Mesothelial cell of epicardium (in vitro differentiated cells): ENCODE data around the gene MGRN1. TPM values are rescaled to one million over a fixed set of nuclear protein-coding genes. Genes with fewer than 3 reads are reported as not detected.

Experiments used
- DNase-seq, 2 experiments: peaks; one replicate each; pipeline ENCODE4 v3.0.0; 2021; ENCODE audit warnings: low spot score in 2 of 2; ENCODE audit not compliant: unreplicated experiment in 2 of 2
- H3K27ac Mint-ChIP-seq: 2 replicates; pipeline ENCODE4 v1.8.0; 2021; ENCODE audit warnings: mixed read lengths
- H3K27me3 Mint-ChIP-seq: 2 replicates; pipeline ENCODE4 v1.8.0; 2021; ENCODE audit warnings: low read depth, mixed read lengths
- H3K36me3 Mint-ChIP-seq: 2 replicates; pipeline ENCODE4 v1.8.0; 2021; ENCODE audit warnings: mixed read lengths
- H3K4me1 Mint-ChIP-seq: 2 replicates; pipeline ENCODE4 v1.8.0; 2021; ENCODE audit warnings: mixed read lengths
- H3K4me3 Mint-ChIP-seq: 2 replicates; pipeline ENCODE4 v1.8.0; 2021; ENCODE audit warnings: mild to moderate bottlenecking, moderate library complexity, mixed read lengths
- H3K9me3 Mint-ChIP-seq: 2 replicates; pipeline ENCODE4 v1.8.0; 2021; ENCODE audit warnings: mixed read lengths
- total RNA-seq: library from RNA; stranded (reverse); gene quantifications from 3 replicates; pipeline ENCODE4 v1.2.1, GENCODE V29; 2021
- TF ChIP-seq, protein P1 (sequence below): fragments of 200-600 bp; sonication (generic); IDR thresholded peaks from one replicate; pipeline ENCODE4 v1.5.0; 2021; ENCODE audit warnings: antibody characterized with exemption; ENCODE audit not compliant: unreplicated experiment

MGRN1 gene
- total RNA-seq, 1 donor from 2014 or later: 110 TPM

DNA sequence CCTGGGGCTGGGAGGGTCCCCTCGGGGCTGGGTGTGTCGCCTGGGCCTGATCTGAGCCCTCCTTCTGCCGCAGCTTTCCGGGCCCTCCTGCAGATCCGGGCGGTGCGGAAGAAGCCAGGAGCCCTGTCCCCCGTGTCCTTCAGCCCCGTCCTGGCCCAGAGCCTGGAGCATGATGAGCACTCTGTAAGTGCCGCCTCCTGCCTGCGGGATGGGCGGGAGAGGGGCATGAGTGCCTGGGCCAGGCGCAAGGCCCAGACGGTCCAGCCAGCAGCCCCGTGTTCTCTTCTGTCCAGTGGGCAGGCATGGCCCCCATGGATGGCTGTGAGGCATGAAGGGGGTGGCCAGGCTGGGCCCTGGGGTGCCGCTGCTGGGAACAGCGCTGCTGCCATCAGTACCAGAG lies 52.8 kb downstream of the MGRN1 start:
- Mint-ChIP-seq H3K4me3 (no peak overlapping the region), H3K27ac (no peak overlapping the region), H3K4me1 (peaks cover 31% of the 10 kb centered on the region), H3K36me3 (peaks cover 7% of the 10 kb centered on the region), H3K9me3 (no peaks in the 10 kb centered on the region), H3K27me3 (no peaks in the 10 kb centered on the region)
- TF ChIP-seq, protein P1, sequence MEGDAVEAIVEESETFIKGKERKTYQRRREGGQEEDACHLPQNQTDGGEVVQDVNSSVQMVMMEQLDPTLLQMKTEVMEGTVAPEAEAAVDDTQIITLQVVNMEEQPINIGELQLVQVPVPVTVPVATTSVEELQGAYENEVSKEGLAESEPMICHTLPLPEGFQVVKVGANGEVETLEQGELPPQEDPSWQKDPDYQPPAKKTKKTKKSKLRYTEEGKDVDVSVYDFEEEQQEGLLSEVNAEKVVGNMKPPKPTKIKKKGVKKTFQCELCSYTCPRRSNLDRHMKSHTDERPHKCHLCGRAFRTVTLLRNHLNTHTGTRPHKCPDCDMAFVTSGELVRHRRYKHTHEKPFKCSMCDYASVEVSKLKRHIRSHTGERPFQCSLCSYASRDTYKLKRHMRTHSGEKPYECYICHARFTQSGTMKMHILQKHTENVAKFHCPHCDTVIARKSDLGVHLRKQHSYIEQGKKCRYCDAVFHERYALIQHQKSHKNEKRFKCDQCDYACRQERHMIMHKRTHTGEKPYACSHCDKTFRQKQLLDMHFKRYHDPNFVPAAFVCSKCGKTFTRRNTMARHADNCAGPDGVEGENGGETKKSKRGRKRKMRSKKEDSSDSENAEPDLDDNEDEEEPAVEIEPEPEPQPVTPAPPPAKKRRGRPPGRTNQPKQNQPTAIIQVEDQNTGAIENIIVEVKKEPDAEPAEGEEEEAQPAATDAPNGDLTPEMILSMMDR: no peak
- DNase-seq: no peak

DNA sequence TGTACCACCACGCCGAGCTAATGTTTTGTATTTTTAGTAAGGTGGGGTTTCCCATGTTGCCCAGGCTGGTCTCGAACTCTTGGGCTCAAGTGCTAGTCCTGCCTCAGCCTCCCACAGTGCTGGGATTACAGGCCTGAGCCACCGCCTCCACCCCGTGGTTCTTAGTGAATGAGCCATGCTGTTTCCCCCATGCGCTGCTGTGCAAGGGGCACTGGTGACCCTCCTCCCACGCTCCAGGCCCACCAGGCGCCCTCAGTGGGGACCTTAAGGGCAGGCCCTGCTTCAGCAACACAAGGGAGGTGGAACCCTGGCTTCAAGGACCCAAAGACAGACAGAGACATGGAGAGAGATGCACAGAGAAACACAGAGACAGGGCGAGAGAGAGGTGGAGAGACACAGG lies 53.4 kb downstream of the MGRN1 start:
- Mint-ChIP-seq H3K4me3 (no peak overlapping the region), H3K27me3 (no peaks in the 10 kb centered on the region), H3K36me3 (peaks cover 7% of the 10 kb centered on the region), H3K4me1 (peaks cover 31% of the 10 kb centered on the region), H3K27ac (peak overlapping the region; percentile 13), H3K9me3 (no peaks in the 10 kb centered on the region)
- no peak for DNase-seq
- TF ChIP-seq, protein P1: no peak

DNA sequence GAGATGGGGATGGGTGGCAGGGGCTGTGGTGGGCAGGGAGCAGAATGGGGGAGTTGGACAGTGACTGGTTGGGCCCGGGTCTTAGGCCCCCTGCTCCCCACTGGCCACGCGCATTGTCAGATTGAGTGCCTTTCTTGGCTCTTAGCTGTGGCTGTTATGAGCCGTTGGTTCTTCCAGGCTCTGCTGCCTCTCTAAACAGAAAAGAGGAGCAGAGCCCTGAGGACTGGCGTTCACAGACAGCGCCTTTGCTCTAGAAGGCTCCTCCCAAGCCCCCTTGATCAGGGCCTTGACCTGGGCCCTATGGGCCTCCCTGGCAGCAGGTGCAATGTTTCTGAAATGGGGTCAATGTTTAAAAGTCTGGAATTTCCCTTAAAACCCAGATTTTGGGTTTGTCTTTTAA lies 54.0 kb downstream of the MGRN1 start:
- H3K27me3 Mint-ChIP-seq: no peaks in the 10 kb centered on the region
- peak overlapping the region; percentile 72 for H3K27ac Mint-ChIP-seq
- H3K4me1 Mint-ChIP-seq: peaks cover 31% of the 10 kb centered on the region
- peaks cover 4% of the 10 kb centered on the region for H3K36me3 Mint-ChIP-seq
- no peaks in the 10 kb centered on the region for H3K9me3 Mint-ChIP-seq
- no peak for DNase-seq
- no peak overlapping the region for H3K4me3 Mint-ChIP-seq
- TF ChIP-seq, protein P1: no peak

DNA sequence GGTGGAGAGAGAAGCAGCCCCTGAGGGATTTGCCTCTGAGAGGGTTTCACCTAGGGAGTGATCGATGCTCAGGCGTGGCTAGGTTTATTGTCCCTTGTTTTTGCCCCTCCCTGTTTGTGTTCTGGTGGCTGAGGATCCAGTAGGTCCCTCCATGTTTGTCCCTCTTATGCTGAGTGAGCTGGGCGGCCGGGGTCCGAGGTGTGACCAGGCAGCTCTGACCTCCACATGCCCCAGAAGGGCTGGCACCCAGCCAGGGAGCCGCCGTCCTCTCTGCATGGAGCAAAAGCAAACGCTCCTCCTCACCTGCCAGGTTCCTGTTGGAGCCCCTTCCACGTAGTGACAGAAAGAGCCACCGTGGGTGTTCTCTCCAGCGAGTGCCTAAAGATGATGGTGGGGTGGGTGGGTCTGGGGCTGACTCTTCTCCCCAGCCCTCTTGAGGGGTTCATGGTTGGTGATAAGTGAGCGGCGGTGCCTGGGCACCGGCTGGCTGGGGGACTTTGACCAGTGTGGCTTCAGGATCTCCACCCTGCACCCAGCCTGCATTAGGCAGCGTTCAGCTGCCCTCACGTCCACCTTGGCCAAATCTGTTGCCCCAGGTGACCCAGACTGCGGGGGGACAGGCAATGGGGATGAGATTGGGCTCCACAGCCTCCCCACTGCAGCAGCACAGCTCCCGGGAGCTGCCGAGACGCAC lies 54.7 kb downstream of the MGRN1 start:
- H3K4me3 Mint-ChIP-seq: peak overlapping the region; percentile 37

DNA sequence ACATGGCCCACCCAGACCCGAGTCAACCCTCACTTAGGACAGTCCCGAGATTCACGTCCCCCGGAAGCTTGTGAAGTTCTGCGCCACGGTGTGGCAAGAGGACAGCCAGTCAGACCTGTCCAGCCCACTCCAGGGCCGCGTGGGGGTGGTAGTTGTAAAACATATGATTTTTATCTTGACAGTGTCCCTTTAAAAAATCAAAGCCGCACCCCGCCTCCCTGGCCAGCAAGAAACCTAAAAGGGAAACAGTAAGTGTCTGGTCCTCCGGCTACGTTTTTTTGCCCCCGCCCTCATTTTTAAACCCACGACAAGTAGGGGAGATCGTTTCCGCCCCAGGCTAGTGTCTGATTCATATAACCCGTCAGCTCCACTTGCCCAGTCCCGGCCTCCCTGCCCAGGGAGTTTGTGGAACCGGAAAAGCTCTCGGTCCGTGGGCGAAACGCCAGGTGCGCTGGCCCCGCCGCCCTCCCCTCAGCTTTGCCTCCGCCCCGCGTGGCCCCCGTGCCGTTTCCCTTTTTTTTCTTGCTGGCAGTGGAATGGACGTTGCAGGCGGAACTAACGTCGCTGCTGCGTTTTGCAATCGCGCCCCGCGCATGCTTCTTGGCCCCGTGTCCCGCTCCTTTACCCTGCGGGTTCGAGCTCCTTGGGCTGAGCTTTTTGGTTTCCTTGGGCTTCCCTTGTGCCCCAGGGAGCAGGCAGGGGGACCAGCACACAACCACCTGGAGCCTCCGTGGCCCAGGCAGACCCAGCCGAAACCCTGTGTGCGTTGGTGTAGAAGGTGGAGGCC lies 55.4 kb downstream of the MGRN1 start:
- TF ChIP-seq, protein P1: no peak
- H3K9me3 Mint-ChIP-seq: no peaks in the 10 kb centered on the region
- H3K36me3 Mint-ChIP-seq: peaks cover 7% of the 10 kb centered on the region
- H3K4me3 Mint-ChIP-seq: peak overlapping the region; percentile 37
- DNase-seq: peak in 1 of 2 experiments; percentile 57
- H3K4me1 Mint-ChIP-seq: peaks cover 31% of the 10 kb centered on the region
- H3K27me3 Mint-ChIP-seq: no peaks in the 10 kb centered on the region
- H3K27ac Mint-ChIP-seq: peak overlapping the region; percentile 83

More for the DNA sequence above, 54.7 kb downstream of the MGRN1 start:
- TF ChIP-seq, protein P1: no peak
- peak in 1 of 2 experiments; percentile 62 for DNase-seq
- H3K27ac Mint-ChIP-seq: peak overlapping the region; percentile 83
- peaks cover 31% of the 10 kb centered on the region for H3K4me1 Mint-ChIP-seq
- no peaks in the 10 kb centered on the region for H3K27me3 Mint-ChIP-seq
- peaks cover 3% of the 10 kb centered on the region for H3K36me3 Mint-ChIP-seq
- H3K9me3 Mint-ChIP-seq: no peaks in the 10 kb centered on the region
